NCI-H345 (cell line): ENCODE data around the gene ANTXRL.
"Not testable (repeated sequence)": the region's sequence is repeated elsewhere in the genome, so short reads cannot be mapped to it uniquely, and the experiment has no call there.

Source experiments
- DNase-seq: peaks from one replicate; lab custom pipeline; 2025; lab: John Stamatoyannopoulos, UW

ANTXRL gene

DNA sequence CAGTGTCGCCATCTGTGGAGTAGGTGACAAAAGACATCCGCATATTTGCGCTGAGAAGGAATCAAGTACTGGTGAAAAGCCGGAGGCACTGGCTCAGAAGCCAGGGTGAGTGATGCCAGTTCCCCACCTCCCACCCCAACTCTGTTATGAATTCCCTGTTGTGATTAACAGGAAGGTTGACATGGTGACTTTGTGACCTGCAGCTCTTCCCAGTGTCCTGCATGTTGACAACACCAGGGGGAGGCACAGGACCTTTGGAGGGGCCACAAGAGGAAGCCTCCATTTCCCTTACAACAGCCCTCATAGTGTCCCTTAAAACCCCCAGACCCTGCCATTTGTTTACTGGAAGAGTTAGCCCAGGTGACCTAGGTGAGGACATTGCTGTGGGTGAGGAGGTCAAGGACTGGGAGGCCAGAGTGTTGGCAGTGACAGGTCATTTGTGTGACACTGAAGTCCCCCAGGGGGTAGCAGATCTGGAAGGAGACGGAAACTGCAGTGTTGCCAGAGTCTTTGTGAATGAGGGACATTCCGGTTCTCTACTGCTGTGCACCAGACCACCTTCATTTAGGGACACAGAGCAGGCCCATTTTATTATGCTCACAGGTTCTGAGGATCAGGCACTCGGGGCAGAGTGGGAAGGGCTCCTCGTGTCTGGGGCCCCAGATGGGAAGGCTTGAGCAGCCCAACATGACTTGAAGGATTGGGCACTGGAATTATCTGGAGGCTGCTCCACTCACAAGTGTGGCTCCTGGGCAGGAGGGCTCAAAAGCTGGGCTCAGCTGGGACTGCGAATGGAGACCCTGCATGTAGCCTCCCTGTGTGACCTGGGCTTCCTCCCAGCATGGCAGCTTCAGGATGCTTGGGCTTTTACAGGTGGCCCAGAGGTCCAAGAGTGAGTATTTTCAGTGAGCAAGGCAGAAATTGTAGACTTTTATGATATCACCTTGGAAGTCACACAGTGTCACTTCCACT lies 13.0 kb upstream of the ANTXRL start:
- DNase-seq: no peak

DNA sequence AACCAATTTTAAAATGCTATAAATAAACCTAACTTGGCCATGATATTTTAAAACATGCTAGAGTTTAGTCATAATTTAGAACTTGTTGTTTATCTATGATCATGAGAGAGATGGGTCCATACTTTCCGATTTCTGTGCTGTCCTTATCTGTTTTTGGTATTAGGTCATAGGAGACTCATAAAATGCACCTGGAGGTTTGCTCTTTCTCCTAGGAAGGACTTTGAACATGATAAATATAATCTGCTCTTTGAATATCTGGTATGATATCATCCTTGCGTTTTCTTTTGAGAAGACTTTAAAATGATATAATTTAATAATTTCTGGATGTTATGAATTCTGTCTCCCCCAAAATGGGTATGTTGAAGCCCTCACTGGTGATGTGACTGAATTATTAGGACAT lies 9.0 kb upstream of the ANTXRL start:
- DNase-seq: no peak

DNA sequence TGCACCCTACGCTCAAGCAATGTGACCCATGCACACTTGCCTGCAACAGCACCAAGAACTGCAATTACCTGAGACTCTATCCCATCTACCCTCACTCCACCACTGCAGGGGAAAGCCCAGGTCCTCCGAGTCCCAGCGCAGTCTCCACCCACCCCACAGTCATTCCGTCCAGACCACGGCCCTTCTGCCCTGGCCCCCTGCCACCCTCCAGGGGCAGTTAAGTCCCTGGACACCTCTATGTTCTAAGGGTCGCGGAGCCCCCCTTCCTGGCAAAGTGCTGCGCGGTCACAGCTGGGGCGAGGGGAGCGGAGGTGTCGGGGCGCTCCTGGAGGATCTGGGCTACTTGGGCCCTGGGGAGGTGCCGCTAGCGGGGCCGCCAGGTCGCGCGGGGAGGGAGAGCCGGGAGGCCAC lies 4.4 kb upstream of the ANTXRL start:
- not testable (repeated sequence) for DNase-seq

DNA sequence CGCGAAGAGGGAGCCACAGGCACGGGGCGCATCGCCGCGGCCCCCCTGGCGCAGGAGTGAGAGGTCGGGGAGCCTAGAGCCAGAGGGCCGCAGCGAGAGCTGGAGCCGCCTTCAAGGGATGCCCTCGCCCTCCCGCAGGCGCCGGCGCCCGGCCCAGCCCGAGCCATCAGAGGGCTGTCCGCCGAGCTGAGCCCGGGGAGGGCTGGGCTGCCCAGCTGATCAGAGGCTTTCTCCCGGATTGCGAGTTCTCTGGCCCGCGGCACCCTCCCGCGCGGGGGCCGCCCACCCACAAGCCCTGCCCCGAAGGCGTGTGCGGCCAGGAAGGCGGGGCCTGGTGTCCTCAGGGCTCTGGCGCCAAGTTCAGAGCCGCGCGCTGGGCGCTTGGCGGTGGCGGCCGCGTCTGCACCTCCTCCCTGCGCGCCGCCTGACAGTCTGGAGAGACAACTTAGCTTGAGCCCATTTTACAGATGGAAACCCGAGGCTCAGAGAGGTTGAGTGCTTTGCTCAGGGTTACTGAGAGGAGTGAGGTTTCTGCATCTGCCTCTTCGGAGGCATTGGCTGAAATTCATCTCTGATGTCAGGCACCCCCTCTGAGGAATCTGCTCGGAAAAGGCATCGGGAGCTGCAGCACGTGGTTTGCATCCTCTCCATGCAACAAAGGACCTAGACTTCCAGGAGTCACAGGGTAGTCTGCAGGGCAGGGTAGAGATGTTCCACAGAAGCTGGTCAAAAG lies 3.8 kb upstream of the ANTXRL start:
- DNase-seq: no peak

DNA sequence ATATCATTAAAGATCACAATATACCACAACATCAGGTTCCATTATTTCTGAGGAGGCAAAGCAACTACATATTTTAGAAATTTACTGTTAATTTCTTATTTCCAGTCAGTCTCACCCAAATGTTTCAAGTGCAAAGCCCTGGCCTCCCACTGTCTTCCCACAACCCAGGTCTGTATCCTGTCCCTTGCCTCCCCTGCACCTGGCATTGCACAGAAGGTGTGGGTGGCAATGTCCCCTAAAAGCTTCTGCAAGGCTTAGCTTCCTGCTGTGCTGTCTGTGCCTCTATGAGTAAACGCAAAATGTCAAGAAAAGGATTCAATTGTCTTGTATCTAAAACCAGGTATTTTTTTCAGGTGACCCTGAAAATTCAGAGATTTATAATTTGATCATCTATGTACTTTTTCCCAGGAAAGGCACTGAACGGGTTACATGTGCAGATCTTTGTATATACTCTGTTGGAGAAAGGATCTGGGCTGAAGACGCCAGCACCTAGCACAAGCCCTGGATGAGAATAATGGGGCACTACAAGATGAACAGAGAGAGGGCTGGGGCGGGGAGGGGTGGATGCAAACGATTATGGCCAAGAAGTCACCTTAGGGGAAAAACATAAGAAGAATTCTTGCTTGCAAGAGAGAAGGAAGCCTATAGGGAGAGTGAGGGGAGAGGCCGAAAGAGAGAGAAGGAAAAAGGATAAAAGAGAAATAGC lies 3.1 kb upstream of the ANTXRL start:
- no peak for DNase-seq

DNA sequence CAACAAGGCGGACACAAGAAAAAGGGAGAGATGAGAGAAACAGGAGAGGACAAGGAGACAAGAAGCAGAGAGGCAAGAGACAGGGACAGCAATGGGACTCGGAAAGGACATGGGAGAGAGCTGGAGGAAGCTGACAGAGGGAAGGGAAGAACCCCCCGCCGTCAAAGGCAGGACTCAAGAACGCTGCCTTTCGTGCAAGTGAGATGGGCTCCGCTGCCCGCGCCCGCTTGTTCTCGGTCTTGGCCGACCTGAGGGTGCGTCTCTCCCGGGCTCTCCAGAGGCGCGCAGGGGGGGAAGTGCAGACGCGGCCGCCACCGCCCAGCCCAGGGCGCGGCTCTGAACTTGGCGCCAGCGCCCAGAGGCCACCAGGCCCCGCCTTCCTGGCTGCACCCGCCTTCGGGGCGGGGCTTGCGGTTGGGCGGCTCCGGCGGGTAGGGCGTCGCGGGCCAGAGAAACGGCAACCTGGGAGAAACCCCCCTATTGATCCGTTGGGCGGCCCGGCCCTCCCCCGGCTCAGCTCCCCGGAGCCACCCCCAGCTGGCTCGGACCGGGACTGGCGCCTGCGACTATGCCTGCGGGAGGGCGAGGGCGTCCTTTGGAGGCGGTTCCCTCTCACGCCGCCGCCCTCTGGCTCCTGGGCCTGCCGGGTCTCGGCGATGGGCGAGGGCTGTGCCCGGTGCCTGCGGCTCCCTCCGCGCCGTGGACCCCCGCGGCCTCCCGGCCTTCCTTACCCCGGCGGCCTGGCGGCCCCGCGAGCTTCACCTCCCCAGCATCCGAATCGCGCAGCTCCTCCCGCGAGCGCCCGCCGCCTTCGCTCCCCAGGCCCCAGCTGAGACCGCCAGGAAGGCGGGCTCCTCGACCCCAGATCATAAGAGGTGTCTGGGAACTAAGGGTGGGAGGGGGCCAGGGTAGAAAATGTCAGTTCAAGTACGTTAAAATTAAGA lies 2.2 kb upstream of the ANTXRL start:
- no peak for DNase-seq

DNA sequence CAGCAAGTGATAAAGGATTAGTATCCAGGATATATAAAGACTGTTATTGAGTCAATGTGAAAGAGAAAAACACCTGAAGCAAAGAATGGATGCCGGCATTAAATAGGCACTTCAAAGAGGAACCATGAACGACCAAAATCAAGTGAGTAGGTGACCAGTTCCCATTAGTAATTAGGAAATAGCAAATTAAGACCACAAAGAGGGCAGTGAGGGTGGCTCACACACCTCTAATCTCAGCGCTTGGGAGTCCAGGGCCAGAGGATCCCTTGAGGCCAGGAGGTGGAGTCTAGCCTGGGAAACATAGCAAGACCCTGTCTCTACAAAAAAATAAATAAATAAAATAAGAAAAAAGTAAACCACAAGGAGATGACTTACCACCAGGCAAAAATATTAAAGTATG lies 1.5 kb upstream of the ANTXRL start:
- DNase-seq: no peak

DNA sequence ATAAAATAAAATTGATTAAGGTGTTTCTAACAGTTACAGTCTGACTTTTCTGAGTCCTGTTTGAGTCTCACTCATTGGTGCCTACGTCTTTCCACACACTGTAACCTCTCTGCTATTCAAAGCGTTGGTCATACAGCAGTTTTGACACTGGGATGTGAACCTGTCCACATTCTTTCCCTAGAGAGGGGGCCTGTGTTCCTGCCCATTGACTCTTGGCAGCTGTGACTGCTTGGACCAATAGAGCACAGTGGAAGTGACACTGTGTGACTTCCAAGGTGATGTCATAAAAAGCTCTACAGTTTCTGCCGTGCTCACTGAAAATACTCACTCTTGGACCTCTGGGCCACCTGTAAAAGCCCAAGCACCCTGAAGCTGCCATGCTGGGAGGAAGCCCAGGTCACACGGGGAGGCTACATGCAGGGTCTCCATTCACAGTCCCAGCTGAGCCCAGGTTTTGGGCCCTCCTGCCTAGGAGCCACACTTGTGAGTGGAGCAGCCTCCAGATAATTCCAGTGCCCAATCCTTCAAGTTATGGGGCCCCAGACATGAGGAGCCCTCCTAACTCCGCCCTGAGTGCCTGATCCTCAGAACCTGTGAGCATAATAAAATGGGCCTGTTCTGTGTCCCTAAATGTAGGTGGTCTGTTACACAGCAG lies 704 bp upstream of the ANTXRL start:
- DNase-seq: no peak

DNA sequence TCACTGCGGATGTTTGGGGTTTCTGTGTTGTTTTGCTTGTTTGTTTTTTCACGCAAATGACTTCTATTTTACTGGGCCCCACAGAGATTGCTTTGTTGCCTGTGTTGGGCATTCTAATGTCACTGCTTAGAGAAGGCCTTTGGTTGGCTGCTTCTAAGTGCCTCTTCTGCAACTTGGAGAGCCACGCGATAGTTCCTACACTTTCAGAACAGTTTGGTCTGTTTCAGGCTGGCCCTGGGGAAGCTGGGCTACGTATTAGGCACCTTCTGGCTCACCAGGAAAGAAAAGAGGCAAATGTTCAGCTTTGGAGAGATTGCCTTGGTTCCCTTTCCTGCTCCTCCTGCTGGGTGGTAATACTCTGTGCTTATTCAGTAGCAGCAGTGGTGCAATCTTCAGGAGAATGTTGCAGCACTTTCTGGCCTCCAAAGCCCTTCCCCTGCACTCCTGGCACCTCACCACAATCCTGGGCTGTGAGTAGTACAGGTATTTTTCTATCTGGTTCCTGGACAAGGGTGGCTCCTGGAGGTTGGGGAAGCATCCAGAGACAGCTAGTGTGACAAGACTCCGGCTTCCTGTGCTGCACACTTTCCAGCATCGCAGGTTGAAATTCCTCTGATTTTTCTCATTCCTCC lies 1.2 kb downstream of the ANTXRL start:
- no peak for DNase-seq

DNA sequence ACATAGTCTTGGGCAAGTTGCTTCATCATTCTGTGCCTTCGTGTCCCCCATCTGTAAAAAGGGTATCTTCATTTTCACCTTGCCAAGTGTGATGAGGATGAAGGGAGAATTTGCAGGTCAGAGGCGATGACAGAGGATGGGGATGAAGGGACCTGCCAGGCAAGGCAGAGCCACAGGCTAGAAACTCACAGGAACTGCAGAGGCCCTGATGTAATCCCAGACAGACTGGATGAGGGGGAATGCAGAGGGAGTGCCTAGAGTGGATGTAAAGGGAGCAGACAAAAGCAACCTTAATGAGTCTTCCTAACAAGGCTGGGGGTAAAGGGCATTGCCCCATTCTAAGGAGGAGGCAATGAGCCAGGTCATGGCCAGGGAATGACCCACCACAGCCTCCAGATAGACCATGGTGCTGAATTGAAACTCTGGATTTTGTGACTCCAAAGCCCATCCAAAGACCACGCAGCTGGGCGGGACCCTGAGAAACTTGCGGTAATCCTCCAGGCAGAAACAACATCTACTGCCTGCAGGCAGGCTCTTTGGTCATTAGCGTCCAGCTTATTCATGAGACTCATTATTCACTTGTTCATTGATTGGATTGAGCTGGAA lies 1.9 kb downstream of the ANTXRL start:
- no peak for DNase-seq

DNA sequence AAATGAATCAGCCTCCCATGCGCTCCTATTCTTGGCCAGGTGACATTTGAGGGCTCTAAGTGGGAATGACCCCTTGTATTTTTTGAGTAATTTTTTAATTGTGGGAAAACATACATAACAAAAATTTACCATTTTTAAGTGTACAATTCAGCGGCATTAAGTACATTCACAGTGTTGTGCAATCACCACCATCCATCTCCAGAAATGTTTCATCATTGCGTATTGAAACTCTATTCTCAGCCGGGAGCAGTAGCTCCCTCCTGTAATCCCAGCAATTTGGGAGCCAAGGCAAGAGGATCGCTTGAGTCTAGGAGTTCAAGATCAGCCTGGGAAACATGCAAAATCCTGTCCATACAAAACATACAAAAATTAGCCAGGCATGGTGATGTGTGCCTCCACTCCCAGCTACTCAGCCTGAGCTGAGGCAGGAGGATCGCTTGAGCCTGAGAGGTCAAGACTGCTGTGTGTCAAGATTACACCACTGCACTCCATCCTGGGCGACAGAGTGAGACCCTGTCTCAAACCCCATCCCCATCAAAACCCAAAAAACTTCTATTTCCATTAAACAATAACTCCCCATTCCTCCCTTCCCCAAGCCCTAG lies 2.5 kb downstream of the ANTXRL start:
- no peak for DNase-seq

DNA sequence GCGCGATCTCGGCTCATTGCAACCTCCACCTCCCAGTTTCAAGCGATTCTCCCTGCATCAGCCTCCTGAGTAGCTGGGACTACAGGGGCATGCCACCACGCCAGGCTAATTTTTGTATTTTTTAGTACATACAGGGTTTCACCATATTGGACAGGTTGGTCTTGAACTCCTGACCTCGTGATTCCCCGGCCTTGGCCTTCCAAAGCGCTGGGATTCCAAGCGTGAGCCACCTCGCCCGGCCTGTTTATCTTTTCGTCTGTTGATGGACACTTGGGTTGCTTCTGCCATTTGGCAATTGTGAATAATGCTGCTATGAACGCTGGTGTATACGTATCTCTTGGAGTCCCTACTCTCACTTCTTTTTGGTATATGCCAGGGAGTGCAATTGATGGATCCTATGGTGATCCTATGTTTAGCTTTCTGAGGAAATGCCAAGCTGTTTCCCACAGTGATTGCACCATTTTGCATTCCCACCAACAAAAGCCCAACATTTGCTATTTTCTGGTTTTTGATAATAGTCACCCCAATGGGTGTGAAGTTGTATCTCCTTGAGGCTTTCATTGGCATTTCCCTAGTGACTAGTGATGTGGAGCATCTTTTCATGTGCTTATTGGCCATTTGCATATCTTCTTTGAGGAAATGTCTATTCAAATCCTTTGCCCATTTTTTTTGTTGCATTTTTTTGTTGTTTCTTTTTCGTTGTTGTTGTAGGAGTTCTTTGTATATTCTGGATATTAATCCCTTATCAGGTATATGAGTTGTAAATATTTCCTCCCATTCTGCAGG lies 3.5 kb downstream of the ANTXRL start:
- DNase-seq: no peak

DNA sequence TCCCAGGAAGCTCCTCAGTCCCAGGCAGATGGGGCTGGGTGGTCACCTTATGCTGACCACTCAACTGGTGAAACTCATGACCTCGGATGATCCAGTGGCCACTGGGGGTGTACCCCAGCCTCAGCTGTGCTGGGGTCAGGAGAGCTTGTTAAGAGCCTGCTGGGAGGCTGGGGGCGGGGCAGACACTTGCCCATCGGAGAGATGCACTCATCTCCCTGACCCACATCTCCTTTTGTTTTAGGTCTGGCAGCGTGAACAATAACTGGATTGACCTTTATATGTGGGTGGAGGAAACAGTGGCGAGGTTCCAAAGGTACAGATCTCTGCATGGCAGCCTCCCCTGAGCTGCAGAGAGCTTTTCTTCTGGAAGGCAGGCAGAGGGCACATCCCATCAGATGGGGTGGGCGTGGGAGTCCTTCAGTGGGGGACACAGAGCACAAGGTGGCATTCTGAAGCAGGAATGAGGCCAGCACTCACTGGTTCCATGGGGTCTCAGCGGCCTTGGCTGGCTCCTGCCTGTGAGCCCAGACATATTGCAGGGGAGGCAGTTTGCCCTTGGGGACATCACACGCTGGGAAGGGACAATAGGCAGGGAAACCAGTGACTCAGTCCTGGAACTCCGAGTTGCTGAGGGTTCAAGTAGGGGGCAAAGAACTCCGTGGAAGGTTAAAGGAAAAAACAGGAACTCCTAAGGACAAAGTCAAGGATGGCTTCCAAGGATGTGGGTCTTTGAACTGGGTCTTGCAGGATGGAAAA lies 5.2 kb downstream of the ANTXRL start:
- no peak for DNase-seq

DNA sequence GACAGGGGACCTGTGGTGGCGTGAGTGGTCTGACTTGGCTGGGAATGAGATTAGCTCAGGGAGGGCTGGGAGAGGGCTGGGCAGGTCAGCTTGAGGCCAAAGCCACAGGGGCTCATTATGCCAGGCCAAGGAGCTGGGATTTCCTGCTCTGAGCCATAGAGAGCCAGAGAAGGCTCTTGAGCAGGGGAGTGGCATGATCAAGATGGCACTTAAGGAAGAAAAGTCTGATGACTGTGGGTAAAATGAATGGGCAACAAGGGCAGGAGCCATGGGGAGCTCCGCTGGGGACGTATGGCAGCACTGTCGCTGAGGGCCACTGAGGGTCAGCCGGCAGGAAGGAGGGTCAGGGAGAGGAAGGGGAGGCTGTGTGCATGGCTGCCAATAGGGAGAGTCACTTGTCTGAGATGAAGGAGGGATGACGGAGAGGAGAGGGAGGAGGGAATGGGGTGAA lies 5.8 kb downstream of the ANTXRL start:
- no peak for DNase-seq

DNA sequence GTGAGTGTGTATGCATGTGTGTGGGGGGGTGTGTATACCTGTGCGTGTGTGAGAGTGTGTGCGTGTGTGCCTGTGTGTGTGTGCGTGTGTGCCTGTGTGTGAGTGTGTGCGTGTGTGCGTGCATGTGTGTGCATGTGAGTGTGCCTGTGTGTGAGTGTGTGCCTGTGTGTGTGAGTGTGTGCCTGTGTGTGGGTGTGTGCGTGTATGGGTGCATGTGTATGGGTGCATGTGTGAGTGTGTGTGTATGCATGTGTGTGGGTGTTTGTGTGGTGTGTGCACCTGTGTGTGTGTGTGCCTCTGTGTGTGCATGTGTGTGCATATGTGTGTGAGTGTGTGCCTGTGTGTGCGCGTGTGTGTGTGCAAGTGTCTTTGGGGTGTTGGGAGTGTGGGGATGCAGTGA lies 6.4 kb downstream of the ANTXRL start:
- DNase-seq: no peak

DNA sequence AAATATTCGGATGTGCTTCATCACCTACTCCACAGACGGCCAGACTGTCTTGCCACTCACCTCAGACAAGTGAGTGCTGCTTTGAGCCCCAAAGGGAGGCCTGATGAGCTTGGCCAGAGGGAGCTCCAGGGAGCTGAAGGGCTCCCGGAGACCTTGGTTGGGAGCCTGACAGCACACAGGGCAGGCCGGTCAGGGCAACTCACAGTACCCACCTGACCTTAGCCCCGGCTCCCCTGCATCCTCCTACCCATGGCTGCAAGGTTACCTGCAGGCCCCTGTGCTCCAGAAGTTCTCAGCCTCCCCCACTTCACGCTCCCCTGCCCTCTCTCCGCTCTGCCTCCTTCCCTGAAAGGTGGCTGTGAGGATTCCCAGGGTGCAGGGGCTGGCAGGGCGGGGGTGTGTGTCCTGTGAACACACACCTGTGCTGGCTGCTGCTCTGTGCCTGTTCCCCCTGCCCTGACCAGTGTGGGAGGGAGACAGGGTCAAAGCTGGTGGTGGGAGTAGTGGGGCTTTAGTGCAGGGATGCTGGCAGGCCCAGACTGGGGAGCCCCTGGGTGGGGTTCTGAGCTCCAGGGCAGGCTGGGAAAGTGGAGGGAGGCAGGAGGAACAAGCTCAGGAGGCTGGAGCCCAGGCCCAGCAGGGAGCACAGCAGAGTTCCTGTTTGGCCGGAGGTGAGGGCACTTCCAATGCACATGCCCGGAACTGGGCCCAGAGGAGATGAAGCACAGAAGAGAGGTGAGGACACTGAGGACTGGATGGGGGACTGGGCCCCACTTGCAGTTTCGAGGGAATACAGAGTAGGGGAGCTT lies 7.2 kb downstream of the ANTXRL start:
- no peak for DNase-seq

DNA sequence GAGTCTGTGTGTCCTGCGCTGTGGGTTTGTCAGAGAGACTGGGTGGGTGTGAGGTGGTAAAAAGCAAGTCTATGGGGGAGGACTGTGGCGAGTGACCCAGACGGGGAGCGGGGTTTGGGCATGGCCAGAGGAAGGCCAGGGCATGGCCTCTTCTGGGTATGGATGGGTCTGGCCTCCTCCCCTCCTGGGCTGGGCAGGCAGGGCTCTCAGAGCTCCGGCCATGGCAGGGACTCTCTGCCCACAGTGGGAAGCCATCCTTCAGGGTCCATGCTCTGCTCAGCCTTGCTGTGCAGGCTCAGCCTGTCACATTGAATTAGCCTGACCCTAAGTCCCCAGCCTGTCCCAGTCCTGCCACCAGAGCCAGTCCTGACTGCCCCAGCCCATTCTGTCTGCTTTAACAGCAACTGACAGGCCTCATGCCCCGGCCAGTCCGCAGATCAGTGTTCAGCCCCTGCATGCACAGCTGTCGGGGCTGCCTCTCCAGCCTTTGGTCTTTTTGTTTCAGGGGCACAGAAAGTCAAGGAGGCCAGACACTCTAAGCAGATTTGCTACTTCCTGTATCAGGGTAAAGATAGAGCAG lies 7.9 kb downstream of the ANTXRL start:
- no peak for DNase-seq
